Panc1 (cell line): ENCODE data around the gene APRT. TPM values are rescaled to one million over a fixed set of nuclear protein-coding genes. Genes with fewer than 3 reads are reported as not detected.

ENCODE experiments used
- ATAC-seq: fragments of 200-7000 bp; cut with Tn5 transposase; 2 replicates; pipeline ENCODE4 v1.9.1; 2020; ENCODE audit warnings: mild to moderate bottlenecking, moderate library complexity
- BruUV-seq: library from RNA; stranded (reverse); fragments of 400-500 nt; replicated peaks from 2 replicates; lab custom pipeline; 2021; lab: Mats Ljungman, UMichigan
- CTCF ChIA-PET: fragments of 300-600 bp; sonication (Branson Sonifier 250); formaldehyde crosslinking; loops from one replicate; lab custom pipeline; 2022; ENCODE audit warnings: antibody characterized with exemption; lab: Charles Lee
- POLR2A ChIA-PET: fragments of 300-600 bp; sonication (Branson Sonifier 250); formaldehyde crosslinking; loops from one replicate; lab custom pipeline; 2022; ENCODE audit warnings: antibody characterized with exemption; lab: Charles Lee
- DNase-seq: peaks from one replicate; pipeline ENCODE4 v3.0.0-alpha.2; 2010; ENCODE audit warnings: low read depth, low spot score
- H3K27ac ChIP-seq: 2 replicates; pipeline ENCODE4 v1.5.1; 2011; ENCODE audit warnings: mild to moderate bottlenecking, low read length, inconsistent platforms
- H3K27me3 ChIP-seq: fragments of 200-500 bp; sonication (Bioruptor generic); 2 replicates; pipeline ENCODE4 v1.6.0; 2014; ENCODE audit warnings: low read length, inconsistent platforms; ENCODE audit not compliant: control insufficient read depth, insufficient read depth
- H3K36me3 ChIP-seq: fragments of 200-500 bp; sonication (Bioruptor generic); 2 replicates; pipeline ENCODE4 v1.5.1; 2014; ENCODE audit warnings: inconsistent platforms, mild to moderate bottlenecking, low read length, moderate library complexity; ENCODE audit not compliant: control insufficient read depth, insufficient read depth
- H3K4me1 ChIP-seq: 2 replicates; pipeline ENCODE4 v1.5.1; 2011; ENCODE audit warnings: inconsistent platforms, mild to moderate bottlenecking, low read length, moderate library complexity; ENCODE audit not compliant: control insufficient read depth, insufficient read depth
- H3K4me3 ChIP-seq, 2 experiments: 2 replicates each; pipeline ENCODE4 v1.5.1; 2011 to 2012; ENCODE audit warnings: low read depth in 2 of 2, low read length in 2 of 2, mild to moderate bottlenecking in 2 of 2, inconsistent platforms in 1 of 2, moderate library complexity in 1 of 2
- H3K9me3 ChIP-seq: fragments of 200-500 bp; sonication (Bioruptor generic); 2 replicates; pipeline ENCODE4 v1.5.1; 2014; ENCODE audit warnings: low read depth, mild to moderate bottlenecking, inconsistent platforms, low read length, moderate library complexity; ENCODE audit not compliant: control insufficient read depth, insufficient read depth
- POLR2AphosphoS5 ChIP-seq: IDR thresholded peaks from 2 replicates; pipeline ENCODE4 v1.6.1; 2012; ENCODE audit warnings: mild to moderate bottlenecking, low read depth, low read length, moderate library complexity
- SIN3A ChIP-seq: IDR thresholded peaks from 2 replicates; pipeline ENCODE4 v1.6.1; 2012; ENCODE audit warnings: low read depth, mild to moderate bottlenecking, low read length, moderate library complexity, borderline replicate concordance; ENCODE audit not compliant: insufficient read depth
- TCF7L2 ChIP-seq: IDR thresholded peaks from 2 replicates; pipeline ENCODE4 v1.6.1; 2011; ENCODE audit warnings: mild to moderate bottlenecking, low read depth, low read length, inconsistent platforms
- in situ Hi-C: cut with HindIII; loops from 2 replicates; pipeline ENCODE4 v1.10.0; 2016; ENCODE audit warnings: low sequenced_read_pairs, low pct_unique_long_range_greater_than_20kb
- intact Hi-C: fragments of 100-400 bp; cut with micrococcal nuclease; formaldehyde crosslinking; loops from one replicate; pipeline ENCODE4 v1.10.0; 2022; ENCODE audit not compliant: unreplicated experiment
- total RNA-seq: library from RNA; stranded (reverse); gene quantifications from one replicate; pipeline ENCODE4 v1.2.1, GENCODE V29; 2021; ENCODE audit not compliant: unreplicated experiment
- TF ChIP-seq, protein P1 (sequence below): fragments of 450-650 bp; IDR thresholded peaks from 2 replicates; pipeline ENCODE4 v1.5.1; 2017; ENCODE audit warnings: mild to moderate bottlenecking
- TF ChIP-seq, protein P2 (sequence below), 2 experiments: IDR thresholded peaks; 2 replicates each; pipeline ENCODE4 v1.6.1; 2011 to 2012; ENCODE audit warnings: low read depth in 2 of 2, control low read depth in 1 of 2, low read length in 1 of 2, mild to moderate bottlenecking in 1 of 2, moderate library complexity in 1 of 2; ENCODE audit not compliant: insufficient read depth in 1 of 2

Gene APRT
- total RNA-seq, 1 experiment from 2014 or later, result 231 TPM

DNA sequence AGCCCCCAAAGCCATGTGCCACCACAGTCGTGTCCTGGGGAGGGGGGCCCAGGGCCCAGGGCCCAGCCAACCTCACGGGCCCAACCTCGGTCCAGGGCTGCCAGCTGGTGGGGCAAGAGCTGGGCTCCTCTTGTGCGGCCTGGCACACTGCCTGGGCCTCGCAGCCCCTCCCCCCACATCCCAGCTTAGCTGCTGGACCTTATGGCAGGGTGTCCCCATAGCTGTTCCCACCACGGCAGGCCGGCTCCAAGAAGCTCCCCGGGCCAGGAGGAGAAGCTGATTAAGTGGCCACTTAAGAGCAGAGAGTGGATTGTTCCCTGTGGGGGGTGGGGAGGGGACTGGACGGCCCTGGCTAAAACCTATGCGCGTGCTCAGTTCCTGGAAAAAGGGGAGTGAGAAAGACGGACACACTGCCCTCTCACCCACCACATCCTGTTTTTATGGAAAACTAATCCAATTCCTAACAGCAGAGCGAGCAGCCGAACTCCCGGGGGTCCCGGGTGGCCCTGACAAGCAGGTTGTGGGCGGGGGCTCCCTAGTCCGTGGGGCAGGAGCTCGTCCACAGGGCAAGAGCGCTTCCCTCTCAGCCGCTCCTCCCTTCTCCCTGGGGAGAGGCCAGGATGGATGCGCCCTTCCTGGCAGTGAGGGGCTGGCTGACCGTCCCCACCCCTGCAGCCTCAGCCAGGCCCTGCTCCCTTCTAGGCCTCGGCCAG, 43.5 kb downstream of the APRT start:
- no TSS peak for BruUV-seq
- DNase-seq (no peak), ATAC-seq (no peak)
- Histone ChIP-seq H3K4me3 (no peak overlapping the region), H3K27me3 (no peaks in the 10 kb centered on the region), H3K4me1 (peaks cover 76% of the 10 kb centered on the region), H3K9me3 (no peaks in the 10 kb centered on the region), H3K27ac (peak overlapping the region; percentile 44; the same call in 1 of the 2 replicates), H3K36me3 (no peaks in the 10 kb centered on the region)
- TF ChIP-seq, protein P1, sequence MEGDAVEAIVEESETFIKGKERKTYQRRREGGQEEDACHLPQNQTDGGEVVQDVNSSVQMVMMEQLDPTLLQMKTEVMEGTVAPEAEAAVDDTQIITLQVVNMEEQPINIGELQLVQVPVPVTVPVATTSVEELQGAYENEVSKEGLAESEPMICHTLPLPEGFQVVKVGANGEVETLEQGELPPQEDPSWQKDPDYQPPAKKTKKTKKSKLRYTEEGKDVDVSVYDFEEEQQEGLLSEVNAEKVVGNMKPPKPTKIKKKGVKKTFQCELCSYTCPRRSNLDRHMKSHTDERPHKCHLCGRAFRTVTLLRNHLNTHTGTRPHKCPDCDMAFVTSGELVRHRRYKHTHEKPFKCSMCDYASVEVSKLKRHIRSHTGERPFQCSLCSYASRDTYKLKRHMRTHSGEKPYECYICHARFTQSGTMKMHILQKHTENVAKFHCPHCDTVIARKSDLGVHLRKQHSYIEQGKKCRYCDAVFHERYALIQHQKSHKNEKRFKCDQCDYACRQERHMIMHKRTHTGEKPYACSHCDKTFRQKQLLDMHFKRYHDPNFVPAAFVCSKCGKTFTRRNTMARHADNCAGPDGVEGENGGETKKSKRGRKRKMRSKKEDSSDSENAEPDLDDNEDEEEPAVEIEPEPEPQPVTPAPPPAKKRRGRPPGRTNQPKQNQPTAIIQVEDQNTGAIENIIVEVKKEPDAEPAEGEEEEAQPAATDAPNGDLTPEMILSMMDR, result no peak
- no peak for TF ChIP-seq SIN3A
- no peak for TF ChIP-seq POLR2AphosphoS5
- TF ChIP-seq, protein P2, sequence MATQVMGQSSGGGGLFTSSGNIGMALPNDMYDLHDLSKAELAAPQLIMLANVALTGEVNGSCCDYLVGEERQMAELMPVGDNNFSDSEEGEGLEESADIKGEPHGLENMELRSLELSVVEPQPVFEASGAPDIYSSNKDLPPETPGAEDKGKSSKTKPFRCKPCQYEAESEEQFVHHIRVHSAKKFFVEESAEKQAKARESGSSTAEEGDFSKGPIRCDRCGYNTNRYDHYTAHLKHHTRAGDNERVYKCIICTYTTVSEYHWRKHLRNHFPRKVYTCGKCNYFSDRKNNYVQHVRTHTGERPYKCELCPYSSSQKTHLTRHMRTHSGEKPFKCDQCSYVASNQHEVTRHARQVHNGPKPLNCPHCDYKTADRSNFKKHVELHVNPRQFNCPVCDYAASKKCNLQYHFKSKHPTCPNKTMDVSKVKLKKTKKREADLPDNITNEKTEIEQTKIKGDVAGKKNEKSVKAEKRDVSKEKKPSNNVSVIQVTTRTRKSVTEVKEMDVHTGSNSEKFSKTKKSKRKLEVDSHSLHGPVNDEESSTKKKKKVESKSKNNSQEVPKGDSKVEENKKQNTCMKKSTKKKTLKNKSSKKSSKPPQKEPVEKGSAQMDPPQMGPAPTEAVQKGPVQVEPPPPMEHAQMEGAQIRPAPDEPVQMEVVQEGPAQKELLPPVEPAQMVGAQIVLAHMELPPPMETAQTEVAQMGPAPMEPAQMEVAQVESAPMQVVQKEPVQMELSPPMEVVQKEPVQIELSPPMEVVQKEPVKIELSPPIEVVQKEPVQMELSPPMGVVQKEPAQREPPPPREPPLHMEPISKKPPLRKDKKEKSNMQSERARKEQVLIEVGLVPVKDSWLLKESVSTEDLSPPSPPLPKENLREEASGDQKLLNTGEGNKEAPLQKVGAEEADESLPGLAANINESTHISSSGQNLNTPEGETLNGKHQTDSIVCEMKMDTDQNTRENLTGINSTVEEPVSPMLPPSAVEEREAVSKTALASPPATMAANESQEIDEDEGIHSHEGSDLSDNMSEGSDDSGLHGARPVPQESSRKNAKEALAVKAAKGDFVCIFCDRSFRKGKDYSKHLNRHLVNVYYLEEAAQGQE (IDR thresholded peaks at IDR 0.05; ENCODE audit: insufficient read depth in 1 of 2, low read depth in 2 of 2, low read length in 1 of 2), result no peak
- TF ChIP-seq TCF7L2, result no peak
- POLR2A ChIA-PET, result no interaction called here
- intact Hi-C loops (no loop called here), in situ Hi-C loops (no loop called here)
- CTCF ChIA-PET, result interaction anchor here (0.9 kb wide), 1 partner anchor 31 kb away, joined by 7 read pairs; no protein-coding TSS in a partner anchor

DNA sequence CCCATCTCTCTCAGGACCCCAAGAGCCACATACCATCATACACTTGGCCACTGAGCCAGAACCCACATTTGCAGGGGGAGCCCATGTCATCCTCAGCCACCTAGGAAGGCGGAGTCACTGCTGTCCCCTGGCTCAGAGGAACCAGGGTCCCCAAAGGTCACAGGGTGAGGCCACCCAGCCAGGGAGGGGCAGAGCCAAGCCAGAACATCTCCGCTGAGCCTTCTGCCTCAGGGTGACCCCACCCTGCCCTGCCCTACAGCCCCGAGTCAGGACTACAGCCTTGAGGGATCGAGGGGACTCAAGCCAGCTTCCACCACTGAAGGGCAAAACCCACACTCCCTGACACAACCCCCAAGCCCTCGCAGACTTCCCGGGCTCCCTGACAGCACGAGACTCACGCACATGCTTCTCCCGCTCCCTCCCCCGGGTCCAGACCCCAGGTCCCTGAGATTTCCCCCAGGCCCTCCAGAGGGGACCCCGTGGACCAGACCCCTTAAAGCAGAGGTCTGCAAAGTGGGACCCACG, 44.1 kb downstream of the APRT start:
- H3K27ac ChIP-seq, result peak overlapping the region; percentile 44; the same call in 1 of the 2 replicates
- in situ Hi-C loops, result no loop called here
- no peaks in the 10 kb centered on the region for H3K9me3 ChIP-seq
- DNase-seq (no peak), ATAC-seq (no peak)
- H3K36me3 ChIP-seq, result no peaks in the 10 kb centered on the region
- H3K4me3 ChIP-seq, result no peak overlapping the region
- intact Hi-C loops, result no loop called here
- no TSS peak for BruUV-seq
- TF ChIP-seq, protein P1, result no peak
- no peak for TF ChIP-seq SIN3A
- TF ChIP-seq, protein P2 (IDR thresholded peaks at IDR 0.05; ENCODE audit: insufficient read depth in 1 of 2, low read depth in 2 of 2, low read length in 1 of 2), result no peak
- no peak for TF ChIP-seq TCF7L2
- no peaks in the 10 kb centered on the region for H3K27me3 ChIP-seq
- CTCF ChIA-PET, result interaction anchor here (0.9 kb wide), 1 partner anchor 30 kb away, joined by 7 read pairs; no protein-coding TSS in a partner anchor
- H3K4me1 ChIP-seq, result peaks cover 76% of the 10 kb centered on the region
- POLR2A ChIA-PET, result no interaction called here
